Measurements from ENCODE around the gene RABGAP1. TPM values are rescaled to one million over a fixed set of nuclear protein-coding genes. Genes with fewer than 3 reads are reported as not detected.

RABGAP1 gene
- total RNA-seq, 1 experiment from 2014 or later = 8.3 TPM

DNA sequence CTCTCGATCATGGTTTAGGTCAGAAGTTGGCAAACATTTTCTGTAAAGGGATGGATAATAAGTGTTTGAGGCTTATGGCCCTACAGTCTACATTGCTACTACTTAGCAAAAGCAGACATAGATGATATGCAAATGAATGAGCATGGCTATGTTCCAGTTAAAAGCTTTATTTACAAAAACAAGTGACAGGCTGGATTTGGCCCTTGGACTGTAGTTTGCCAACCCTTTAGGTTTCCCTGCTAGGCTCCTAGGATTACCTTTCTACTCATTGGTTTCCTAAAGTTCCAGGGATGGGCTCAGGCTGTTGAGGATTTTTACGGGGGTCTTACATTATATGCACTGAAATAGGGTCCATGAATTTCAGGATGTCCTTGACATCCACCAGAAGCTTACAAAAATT is 150.1 kb downstream of the RABGAP1 start:
- in situ Hi-C loops (cut with HindIII; ENCODE audit: low pct_unique_long_range_greater_than_20kb, low sequenced_read_pairs) = loop anchor here (10.0 kb wide), 1 partner anchor 264 kb away; the partner anchor contains the start of gene CRB2
- no peak for DNase-seq (ENCODE audit: low read depth)

DNA sequence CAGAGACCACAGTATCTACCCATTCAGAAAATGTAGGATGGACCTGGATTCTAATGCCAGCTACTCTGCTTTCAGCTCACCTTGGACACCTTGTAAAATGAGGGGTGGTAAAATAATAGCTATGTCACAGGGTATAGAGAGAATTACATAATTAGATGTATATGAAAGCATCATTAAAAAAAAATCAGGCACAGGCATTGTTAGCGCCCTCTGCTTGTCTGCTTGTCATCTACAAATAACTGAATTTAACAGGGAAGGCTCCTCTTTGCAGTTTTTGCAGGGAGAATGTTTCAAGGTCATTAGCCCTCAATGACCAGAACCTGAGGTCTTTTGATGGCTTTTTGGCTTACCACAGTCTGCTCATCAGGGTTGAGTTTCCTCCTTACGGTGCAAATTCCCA is 150.6 kb downstream of the RABGAP1 start:
- no peak for DNase-seq (ENCODE audit: low read depth)
- in situ Hi-C loops (cut with HindIII; ENCODE audit: low pct_unique_long_range_greater_than_20kb, low sequenced_read_pairs) = loop anchor here (10.0 kb wide), 1 partner anchor 263 kb away; the partner anchor contains the start of gene CRB2

DNA sequence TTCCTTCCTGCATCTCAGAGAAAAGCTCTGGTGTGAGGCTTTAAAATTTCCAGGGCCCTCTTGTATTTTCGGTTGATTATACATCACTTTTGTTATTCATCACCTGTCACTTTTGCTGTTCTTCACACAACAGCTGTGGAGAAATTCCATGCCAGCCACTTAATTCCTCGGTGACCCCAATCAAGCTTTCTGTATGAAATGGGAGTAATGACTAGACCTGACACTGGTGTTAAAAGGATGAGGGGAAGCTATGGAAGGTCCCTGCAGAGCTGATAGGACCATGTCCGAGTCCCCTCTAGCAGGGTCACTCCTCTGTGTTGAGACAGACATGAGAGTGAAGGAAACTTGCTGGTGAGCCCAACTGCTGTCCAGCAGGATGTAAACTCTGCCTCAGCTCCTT is 152.3 kb downstream of the RABGAP1 start:
- in situ Hi-C loops (cut with HindIII; ENCODE audit: low pct_unique_long_range_greater_than_20kb, low sequenced_read_pairs) = loop anchor here (10.0 kb wide), 1 partner anchor 262 kb away; the partner anchor contains the start of gene CRB2
- DNase-seq (ENCODE audit: low read depth) = no peak

DNA sequence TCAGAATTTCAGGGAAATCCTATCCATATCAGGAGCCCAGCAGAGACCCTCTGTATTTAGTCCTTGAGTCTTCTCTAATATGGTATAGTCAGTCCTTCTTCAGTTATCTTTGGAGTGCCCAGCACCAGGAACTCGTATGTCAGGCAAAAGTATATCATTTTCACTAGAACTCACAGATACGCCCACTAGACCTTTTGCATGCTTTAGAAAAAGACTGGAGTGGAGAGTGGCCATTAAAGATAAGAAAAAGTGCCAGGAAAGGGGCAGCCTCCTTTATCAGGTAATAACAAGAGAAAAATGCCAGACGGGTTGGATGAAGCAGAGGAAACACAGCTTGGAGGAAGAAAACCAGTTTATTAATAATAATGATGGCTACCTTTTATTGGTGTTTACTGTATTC is 156.2 kb downstream of the RABGAP1 start:
- in situ Hi-C loops (cut with HindIII; ENCODE audit: low pct_unique_long_range_greater_than_20kb, low sequenced_read_pairs) = loop anchor here (10.0 kb wide), 1 partner anchor 258 kb away; the partner anchor contains the start of gene CRB2
- DNase-seq (ENCODE audit: low read depth) = no peak

DNA sequence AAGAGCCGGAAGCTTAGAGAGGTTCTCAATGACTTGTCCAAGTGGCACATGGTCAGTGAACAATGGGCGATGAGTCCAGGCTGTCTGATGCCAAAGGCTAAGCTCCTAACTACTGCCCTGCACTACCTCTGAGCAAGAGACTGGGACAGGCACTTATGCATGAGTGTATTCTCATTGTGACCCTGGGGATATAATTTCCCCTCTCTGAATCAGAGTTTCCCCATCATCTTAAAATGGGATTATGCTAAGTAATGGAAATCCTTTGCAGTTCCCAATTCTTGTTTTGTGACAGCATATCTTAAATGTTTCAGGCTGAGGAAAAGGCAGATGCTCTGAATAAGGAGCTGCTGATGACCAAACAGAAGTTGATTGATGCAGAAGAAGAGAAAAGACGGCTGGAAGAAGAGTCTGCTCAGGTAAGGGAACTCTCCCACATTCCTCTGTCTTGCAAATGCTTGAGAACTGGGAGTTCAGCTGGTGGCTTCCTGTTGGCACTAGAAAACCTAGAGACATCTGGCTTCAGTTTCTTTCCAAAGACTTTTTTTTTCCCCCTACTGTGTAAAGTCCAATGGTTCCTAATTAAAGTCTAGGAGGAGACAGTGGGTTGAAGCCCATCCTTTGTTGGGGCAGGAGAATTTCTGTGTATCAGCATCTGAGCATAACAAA is 156.7 kb downstream of the RABGAP1 start:
- in situ Hi-C loops (cut with HindIII; ENCODE audit: low pct_unique_long_range_greater_than_20kb, low sequenced_read_pairs) = loop anchor here (10.0 kb wide), 1 partner anchor 257 kb away; the partner anchor contains the start of gene CRB2
- no peak for DNase-seq (ENCODE audit: low read depth)

DNA sequence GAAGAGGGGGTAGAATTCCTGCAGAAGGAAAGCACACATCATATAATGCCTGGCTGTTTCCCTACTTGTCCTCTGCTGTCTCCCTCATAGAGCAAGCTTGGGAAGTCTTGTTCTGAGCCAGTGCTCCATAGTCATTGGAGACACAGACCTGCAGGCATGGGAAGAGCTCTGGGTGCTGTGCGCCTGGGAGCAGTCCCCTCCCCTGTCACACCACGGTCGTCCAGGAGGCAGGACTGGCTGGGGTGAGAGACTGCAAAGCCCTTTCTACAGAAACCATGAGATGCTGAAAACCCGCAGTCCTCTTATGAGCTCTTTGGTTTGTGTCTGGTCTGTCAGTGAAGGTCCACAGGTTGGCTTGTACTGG is 157.3 kb downstream of the RABGAP1 start:
- in situ Hi-C loops (cut with HindIII; ENCODE audit: low pct_unique_long_range_greater_than_20kb, low sequenced_read_pairs) = loop anchor here (10.0 kb wide), 1 partner anchor 257 kb away; the partner anchor contains the start of gene CRB2
- DNase-seq (ENCODE audit: low read depth) = no peak

DNA sequence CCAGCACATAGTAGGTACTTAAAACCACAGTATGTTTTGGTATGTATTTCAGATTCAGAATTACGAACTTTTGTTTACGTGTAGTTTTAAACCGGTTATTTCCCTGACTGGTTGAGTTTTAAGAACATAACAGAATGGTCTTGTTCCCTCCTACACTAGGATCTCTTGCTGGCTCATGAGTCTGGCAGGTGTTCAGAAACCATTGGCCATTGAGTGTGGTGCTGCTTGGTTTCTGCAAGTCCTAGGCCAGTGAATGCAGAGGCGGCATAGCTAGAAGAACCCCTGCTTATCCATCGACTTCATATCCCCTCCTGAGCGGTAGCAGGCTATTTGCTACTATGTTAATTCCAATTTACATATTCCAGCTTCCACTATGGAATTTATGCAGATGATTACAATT is 158.2 kb downstream of the RABGAP1 start:
- in situ Hi-C loops (cut with HindIII; ENCODE audit: low pct_unique_long_range_greater_than_20kb, low sequenced_read_pairs) = loop anchor here (10.0 kb wide), 1 partner anchor 256 kb away; the partner anchor contains the start of gene CRB2
- no peak for DNase-seq (ENCODE audit: low read depth)

DNA sequence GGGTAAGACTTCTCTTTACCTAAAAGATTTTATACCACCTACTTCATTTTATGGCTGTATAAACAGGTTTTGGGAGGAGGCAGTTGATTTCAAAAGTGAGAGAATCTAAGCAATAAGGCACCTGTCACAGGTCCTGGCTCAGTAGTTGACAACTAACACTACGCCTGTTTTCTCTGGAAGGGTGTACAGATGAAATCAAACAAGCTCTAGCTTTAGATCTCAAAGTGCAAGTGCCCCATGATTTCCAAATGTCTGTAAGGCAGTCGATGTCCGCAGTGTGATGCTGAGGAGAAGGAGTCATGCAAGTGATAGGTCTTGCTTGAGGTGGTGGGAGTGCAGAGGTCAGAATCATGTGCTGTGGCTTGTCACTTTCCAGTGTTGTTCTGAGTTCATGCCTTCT is 158.7 kb downstream of the RABGAP1 start:
- DNase-seq (ENCODE audit: low read depth) = no peak
- in situ Hi-C loops (cut with HindIII; ENCODE audit: low pct_unique_long_range_greater_than_20kb, low sequenced_read_pairs) = loop anchor here (10.0 kb wide), 1 partner anchor 255 kb away; the partner anchor contains the start of gene CRB2

DNA sequence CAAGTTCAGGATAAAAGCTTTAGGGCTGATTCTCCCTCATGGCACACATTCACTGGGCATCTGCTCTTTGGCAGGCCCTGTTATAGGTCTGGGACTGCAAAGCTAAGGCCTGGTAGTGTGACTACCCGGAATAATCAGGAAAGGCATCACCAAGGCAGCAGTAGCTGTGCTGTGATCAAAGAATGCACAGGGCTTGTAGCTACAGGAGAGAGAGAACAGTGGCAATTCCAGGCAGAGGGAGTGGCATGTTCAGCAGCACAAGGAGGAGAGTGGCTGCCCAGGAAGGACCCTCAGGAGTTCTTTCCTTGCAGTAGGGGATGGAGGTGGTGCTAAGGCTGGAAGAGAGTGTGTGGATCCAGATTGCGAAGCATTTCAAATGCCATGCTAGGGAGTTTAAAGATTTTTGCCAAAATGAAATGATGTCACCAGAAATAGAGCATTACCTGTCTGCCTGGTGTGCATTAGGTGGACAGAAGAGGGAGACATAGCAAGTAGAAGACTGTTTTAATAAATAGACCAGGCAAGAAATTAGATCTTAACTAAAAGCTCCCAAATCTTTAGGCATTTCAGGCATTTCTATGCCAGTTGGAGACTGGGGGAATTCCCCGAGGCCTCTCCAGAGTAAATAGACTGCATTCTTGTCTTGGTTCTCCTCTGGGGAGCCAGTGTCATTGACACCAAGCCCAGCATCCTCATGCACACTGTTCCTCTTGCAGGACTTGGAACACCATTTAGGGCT is 161.7 kb downstream of the RABGAP1 start:
- DNase-seq (ENCODE audit: low read depth) = peak; percentile 14
- in situ Hi-C loops (cut with HindIII; ENCODE audit: low pct_unique_long_range_greater_than_20kb, low sequenced_read_pairs) = no loop called here

DNA sequence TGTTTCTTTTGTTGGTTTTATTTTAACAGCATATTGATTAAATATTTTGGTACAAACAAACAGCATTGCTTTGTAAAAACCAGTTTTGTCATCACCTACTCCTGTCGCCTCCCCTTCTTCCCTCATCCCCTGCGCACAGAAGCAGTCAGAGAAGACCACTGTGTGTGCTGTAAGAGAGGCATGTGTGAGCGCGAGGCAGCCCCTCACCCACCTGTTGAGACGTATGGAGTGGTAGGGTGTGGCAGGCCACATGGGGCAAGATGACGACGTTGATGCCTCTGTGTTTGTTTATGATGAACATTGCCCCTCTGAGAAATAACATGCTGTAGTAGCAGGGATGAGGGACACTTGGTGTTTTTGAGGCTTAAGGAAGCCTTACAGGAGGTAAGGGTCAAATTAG is 164.0 kb downstream of the RABGAP1 start:
- in situ Hi-C loops (cut with HindIII; ENCODE audit: low pct_unique_long_range_greater_than_20kb, low sequenced_read_pairs) = no loop called here
- DNase-seq (ENCODE audit: low read depth) = no peak

DNA sequence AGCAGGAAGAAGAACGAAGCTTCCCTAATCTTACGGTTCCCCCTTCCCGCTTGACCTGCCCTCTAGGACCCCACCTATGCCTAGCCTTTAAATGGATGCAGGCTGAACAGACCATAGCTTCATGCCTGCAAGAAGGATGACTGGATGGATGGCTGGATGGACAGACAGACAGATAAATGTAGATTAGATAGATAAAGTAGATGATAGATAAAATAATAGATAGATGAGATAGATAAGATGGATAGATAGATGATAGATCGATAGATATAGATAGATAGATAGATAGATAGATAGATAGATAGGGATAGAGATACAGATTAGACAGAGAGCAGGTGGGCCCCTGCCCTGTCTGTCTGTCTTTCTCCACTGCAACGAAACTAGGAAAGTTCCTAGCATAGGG is 164.7 kb downstream of the RABGAP1 start:
- in situ Hi-C loops (cut with HindIII; ENCODE audit: low pct_unique_long_range_greater_than_20kb, low sequenced_read_pairs) = no loop called here
- DNase-seq (ENCODE audit: low read depth) = no peak

DNA sequence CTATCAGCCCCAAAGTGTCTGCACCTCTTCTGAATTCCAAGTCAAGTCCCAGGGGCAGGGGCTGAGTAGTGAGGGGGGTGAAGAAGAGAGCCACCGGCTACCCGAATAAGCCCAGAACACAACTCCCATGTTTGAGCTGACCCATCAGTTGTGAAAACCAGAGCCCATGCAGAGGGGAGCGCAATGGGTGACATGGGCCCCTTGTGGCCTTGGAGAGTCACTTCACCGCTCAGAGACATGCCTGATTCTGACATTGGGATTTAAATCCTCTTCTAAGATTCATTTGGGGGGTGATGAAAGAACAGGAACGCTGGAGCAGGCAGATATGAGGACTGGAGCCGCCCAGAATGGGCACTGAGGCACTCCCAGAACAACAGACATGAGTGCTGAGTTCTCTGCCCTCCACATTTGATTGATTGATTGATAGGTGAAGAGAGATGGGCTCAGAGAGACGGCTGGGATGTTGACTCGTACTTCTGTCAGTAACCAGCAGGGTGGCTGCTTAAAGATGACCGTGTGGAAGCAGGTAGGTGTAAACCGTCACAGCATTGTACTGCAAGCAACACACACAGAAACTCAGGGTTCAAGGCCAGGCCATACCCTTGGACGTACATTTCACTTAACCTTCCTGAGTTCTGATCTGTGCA is 166.9 kb downstream of the RABGAP1 start:
- in situ Hi-C loops (cut with HindIII; ENCODE audit: low pct_unique_long_range_greater_than_20kb, low sequenced_read_pairs) = no loop called here
- DNase-seq (ENCODE audit: low read depth) = no peak

DNA sequence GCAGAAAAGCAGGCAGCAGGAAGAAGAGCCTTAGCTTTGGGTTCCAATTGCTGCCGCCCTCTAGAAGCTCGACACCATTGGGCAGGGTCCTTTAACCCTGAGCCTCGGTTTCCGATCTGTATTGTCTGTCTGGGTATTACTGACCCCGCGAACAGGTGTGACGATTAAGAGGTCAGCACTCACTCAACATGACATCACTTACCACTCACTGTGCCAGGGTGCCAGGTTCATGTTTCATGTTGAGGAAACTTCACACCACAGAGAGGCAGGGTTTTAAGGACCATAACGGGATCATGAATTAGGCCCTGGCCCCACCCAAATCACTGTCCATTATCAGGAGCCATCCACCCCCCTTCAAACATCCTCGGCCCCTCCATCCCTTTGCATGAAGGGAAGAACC is 168.2 kb downstream of the RABGAP1 start:
- no peak for DNase-seq (ENCODE audit: low read depth)
- in situ Hi-C loops (cut with HindIII; ENCODE audit: low pct_unique_long_range_greater_than_20kb, low sequenced_read_pairs) = no loop called here

DNA sequence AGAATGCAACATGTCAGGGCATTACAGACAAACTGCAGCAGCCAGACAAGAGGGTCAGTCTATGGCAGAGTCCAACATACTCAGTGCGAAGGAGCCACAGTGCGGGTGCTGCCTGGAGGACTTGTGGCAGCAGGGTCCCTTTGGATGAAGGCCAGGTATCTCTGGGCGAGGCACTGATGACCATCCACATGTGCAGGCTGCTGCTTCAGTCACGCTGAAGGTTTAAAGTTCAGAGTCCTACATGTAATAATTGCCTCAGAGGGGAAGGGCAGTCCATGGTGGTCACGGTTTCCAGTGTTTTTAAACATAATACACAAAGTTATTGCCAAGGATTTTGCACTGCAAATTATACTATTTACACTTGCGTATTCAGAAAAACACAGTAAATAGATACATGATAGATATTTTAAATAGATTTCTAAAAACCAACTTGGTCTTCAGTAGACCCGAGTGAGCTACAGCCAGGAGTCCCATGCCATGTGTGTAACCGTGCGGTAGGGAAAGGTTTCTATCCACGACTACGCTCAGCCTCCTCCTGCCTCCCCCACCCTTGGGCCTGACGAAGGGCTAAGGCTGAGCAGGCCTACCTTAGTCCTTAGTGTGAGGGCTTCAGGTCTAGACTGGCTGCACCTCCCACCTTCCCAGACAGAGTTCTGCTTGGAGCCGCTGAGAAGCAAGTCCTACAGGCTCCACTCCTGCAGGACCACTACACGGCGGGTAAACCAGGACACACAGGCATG is 168.9 kb downstream of the RABGAP1 start:
- no peak for DNase-seq (ENCODE audit: low read depth)
- in situ Hi-C loops (cut with HindIII; ENCODE audit: low pct_unique_long_range_greater_than_20kb, low sequenced_read_pairs) = no loop called here

DNA sequence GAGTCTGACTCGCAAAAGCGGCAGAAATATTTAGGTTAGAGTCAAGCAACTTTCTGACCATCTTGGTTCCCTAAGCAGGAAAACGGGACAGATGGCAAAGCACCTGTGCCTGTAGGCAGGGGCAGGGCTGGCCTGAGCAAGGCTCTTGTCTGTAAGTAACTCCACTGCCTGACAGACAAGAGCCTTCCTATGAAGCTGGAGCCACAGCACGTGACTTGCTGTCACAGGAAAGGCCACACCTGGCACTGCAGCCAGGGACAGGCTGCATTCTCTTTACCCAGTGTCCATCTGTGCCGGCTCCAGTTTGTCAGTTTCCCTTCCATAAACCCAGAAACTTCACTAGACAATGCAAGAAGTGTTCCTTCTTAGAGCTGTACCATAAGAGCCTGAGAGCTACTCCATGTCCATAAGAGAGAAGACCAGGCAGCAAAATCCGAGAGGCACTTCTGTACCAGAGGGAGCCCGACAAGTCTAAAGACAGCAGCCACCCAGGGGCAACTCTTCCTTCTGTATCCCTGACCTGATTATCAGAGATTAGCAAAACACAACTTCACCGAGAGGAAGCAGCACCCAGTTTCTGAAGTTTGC is 170.7 kb downstream of the RABGAP1 start:
- in situ Hi-C loops (cut with HindIII; ENCODE audit: low pct_unique_long_range_greater_than_20kb, low sequenced_read_pairs) = no loop called here
- DNase-seq (ENCODE audit: low read depth) = no peak

DNA sequence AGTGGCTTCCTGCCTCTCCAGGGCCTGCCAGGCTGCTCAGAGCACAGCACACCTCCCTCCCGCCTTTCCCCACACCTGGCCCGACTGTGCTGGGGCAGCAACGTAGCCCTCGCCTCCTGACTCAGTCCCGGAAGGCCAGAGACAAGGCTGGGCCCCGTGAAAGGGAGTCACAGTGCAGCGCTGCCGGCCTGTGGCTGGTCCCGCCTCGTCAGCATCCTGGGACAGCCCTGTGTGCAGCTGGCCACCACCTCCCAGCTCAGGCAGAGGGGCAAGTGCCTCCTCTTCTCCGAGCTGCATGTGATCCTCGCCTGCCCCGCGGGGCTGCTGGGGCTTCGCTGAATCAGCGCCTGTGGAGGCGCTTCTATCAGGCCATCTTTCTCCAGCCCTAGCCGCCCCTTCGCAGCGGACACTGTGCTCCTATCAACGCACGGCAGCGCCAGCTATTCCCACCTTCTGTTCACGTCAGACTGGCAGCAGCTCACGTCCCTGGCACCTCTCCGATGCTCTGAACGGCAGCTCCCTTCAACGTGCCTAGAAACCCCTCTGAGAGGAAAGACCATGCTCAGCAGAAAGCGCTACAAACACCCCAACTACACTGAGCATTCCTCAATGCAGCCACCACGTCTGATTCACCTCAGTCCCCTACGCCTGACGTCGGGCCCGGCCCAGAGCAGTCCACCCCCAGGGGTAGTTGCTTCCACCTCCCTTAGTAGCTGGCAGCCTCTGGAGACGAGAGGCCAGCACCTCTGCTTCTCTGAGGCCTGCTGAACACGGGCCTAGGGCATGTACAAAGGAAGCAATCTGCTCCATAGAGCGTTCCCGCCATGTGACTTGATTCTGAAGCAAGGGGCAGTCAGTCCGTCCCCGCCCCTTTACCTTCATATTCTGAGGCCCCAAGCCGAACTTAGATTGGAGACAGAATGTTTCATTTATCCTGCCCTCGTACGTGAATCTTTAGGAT is 171.5 kb downstream of the RABGAP1 start:
- in situ Hi-C loops (cut with HindIII; ENCODE audit: low pct_unique_long_range_greater_than_20kb, low sequenced_read_pairs) = no loop called here
- DNase-seq (ENCODE audit: low read depth) = no peak

DNA sequence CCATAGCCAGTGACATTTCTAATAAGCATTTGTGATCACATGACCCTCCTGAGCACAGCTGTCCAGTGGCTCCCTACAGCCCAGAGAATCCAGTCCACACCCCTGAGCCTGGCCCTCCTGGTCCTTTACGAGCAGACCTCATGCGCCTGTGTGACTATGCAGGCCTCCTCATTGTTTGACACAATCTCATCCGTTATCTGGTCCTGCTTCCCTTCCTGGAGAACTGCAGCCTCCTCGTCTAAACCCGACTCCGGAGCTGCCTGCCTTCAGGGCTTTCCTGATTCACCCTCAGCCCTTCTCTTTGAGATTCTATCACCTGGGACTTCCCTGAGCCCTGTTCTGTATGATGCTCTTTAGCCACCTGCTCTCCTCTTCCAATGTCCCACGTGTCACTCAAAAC is 172.4 kb downstream of the RABGAP1 start:
- DNase-seq (ENCODE audit: low read depth) = no peak
- in situ Hi-C loops (cut with HindIII; ENCODE audit: low pct_unique_long_range_greater_than_20kb, low sequenced_read_pairs) = no loop called here
